ENCODE results near the gene MORN1. TPM values are rescaled to one million over a fixed set of nuclear protein-coding genes. Genes with fewer than 3 reads are reported as not detected.

MORN1 gene
- total RNA-seq, 2 experiments from 2014 or later, result 5.3 to 6.5 TPM

GRCh38 chr1:2396476-2396875 lies 5.1 kb upstream of the MORN1 start:
- intact Hi-C loops (cut with DNase I, micrococcal nuclease), result loop anchor here in 1 of 2 experiments (10.0 kb wide), 1 partner anchor 762 kb away; the partner anchor contains the start of gene MMP23B
- ChIA-PET POLR2A (no interaction called here), CTCF (interaction anchor here (0.7 kb wide), 1 partner anchor 222 kb away, joined by 3 read pairs; no protein-coding TSS in a partner anchor)
- DNase-seq (no peak), ATAC-seq (ENCODE audit: poor library complexity) (no peak)
- Histone ChIP-seq H3K4me3 (ENCODE audit: low read length) (no peak overlapping the region), H3K4me1 (ENCODE audit: insufficient read depth, low read length) (peaks cover 34% of the 10 kb centered on the region), H3K9me3 (ENCODE audit: control insufficient read depth in 1 of 2, insufficient read depth in 1 of 2, low read length in 2 of 2) (peaks cover 0 to 3% of the 10 kb centered on the region in 2 experiments), H3K27ac (ENCODE audit: low read depth in 1 of 2, low read length in 2 of 2) (no peak overlapping the region), H3K27me3 (ENCODE audit: control insufficient read depth in 1 of 2, insufficient read depth in 2 of 2, low read length in 2 of 2) (no peaks in the 10 kb centered on the region), H3K36me3 (ENCODE audit: insufficient read depth, low read length) (peaks cover 83% of the 10 kb centered on the region)
- Mint-ChIP-seq H3K27ac (no peak overlapping the region), H3K4me1 (ENCODE audit: low read depth) (peaks cover 38% of the 10 kb centered on the region), H3K27me3 (no peaks in the 10 kb centered on the region), H3K4me3 (no peak overlapping the region), H3K36me3 (ENCODE audit: low read depth) (peaks cover 80% of the 10 kb centered on the region), H3K9me3 (no peaks in the 10 kb centered on the region)
- TF ChIP-seq, protein P1, sequence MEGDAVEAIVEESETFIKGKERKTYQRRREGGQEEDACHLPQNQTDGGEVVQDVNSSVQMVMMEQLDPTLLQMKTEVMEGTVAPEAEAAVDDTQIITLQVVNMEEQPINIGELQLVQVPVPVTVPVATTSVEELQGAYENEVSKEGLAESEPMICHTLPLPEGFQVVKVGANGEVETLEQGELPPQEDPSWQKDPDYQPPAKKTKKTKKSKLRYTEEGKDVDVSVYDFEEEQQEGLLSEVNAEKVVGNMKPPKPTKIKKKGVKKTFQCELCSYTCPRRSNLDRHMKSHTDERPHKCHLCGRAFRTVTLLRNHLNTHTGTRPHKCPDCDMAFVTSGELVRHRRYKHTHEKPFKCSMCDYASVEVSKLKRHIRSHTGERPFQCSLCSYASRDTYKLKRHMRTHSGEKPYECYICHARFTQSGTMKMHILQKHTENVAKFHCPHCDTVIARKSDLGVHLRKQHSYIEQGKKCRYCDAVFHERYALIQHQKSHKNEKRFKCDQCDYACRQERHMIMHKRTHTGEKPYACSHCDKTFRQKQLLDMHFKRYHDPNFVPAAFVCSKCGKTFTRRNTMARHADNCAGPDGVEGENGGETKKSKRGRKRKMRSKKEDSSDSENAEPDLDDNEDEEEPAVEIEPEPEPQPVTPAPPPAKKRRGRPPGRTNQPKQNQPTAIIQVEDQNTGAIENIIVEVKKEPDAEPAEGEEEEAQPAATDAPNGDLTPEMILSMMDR (IDR thresholded peaks at IDR 0.05), result no peak

DNA sequence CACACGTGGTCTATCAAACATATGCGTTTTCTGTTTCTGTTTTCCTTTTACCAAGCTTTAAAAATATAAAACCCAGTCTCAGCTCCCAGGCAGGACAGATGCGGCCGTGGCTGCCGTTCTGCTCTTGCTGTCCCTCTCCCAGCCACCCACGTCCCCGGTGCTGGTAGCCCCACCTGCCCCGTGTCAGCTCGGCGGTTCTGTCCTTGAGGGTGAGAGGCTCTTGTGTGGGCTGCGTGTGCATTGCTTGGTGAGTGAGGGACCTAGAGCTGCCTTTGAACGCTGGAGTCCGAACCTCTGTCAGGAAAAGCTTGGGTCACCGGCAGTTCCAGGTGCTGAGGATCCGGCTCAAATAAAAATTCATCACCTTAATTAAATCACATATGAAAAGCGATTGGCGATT lies 4.7 kb upstream of the MORN1 start:
- H3K27me3 Mint-ChIP-seq, result no peaks in the 10 kb centered on the region
- ATAC-seq (ENCODE audit: poor library complexity) (no peak), DNase-seq (no peak)
- TF ChIP-seq, protein P1 (IDR thresholded peaks at IDR 0.05), result no peak
- H3K4me1 Mint-ChIP-seq (ENCODE audit: low read depth), result peaks cover 38% of the 10 kb centered on the region
- peaks cover 80% of the 10 kb centered on the region for H3K36me3 Mint-ChIP-seq (ENCODE audit: low read depth)
- Histone ChIP-seq H3K27ac (ENCODE audit: low read depth in 1 of 2, low read length in 2 of 2) (no peak overlapping the region), H3K27me3 (ENCODE audit: control insufficient read depth in 1 of 2, insufficient read depth in 2 of 2, low read length in 2 of 2) (no peaks in the 10 kb centered on the region), H3K9me3 (ENCODE audit: control insufficient read depth in 1 of 2, insufficient read depth in 1 of 2, low read length in 2 of 2) (no peaks in the 10 kb centered on the region), H3K36me3 (ENCODE audit: insufficient read depth, low read length) (peaks cover 80% of the 10 kb centered on the region), H3K4me3 (ENCODE audit: low read length) (no peak overlapping the region), H3K4me1 (ENCODE audit: insufficient read depth, low read length) (peaks cover 34% of the 10 kb centered on the region)
- ChIA-PET POLR2A (no interaction called here), CTCF (interaction anchor here (0.7 kb wide), 1 partner anchor 222 kb away, joined by 3 read pairs; no protein-coding TSS in a partner anchor)
- no peaks in the 10 kb centered on the region for H3K9me3 Mint-ChIP-seq
- intact Hi-C loops (cut with DNase I, micrococcal nuclease), result loop anchor here in 1 of 2 experiments (10.0 kb wide), 1 partner anchor 761 kb away; the partner anchor contains the start of gene MMP23B
- H3K4me3 Mint-ChIP-seq, result no peak overlapping the region
- H3K27ac Mint-ChIP-seq, result no peak overlapping the region

DNA sequence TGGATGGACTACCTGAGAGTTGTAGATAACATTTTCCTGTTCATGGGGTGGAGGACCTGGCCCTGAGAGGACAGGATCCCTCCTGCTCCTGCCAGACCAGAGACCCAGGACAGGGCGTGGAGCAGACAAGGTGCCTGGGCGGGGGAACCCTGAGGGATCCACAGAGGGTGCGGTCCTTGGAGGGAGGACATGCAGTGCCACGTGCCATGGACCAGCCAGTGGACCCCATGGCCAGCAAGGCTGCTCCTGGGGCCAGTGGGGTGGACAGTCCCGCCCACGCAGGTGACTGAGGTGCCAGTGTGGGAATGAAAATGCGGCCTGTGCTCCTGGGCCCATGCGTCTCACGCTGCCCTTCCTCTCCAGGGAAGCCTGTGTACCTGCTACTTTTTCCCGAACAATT lies 3.9 kb upstream of the MORN1 start:
- ChIA-PET POLR2A (no interaction called here), CTCF (no interaction called here)
- Histone ChIP-seq H3K9me3 (ENCODE audit: control insufficient read depth in 1 of 2, insufficient read depth in 1 of 2, low read length in 2 of 2) (no peaks in the 10 kb centered on the region), H3K36me3 (ENCODE audit: insufficient read depth, low read length) (peaks cover 73% of the 10 kb centered on the region), H3K27ac (ENCODE audit: low read depth in 1 of 2, low read length in 2 of 2) (no peak overlapping the region), H3K27me3 (ENCODE audit: control insufficient read depth in 1 of 2, insufficient read depth in 2 of 2, low read length in 2 of 2) (no peaks in the 10 kb centered on the region), H3K4me3 (ENCODE audit: low read length) (no peak overlapping the region), H3K4me1 (ENCODE audit: insufficient read depth, low read length) (peaks cover 42% of the 10 kb centered on the region)
- ATAC-seq (ENCODE audit: poor library complexity), result no peak
- DNase-seq, result no peak
- Mint-ChIP-seq H3K36me3 (ENCODE audit: low read depth) (peaks cover 73% of the 10 kb centered on the region), H3K27ac (peak overlapping the region; percentile 88), H3K9me3 (no peaks in the 10 kb centered on the region), H3K4me3 (peak overlapping the region; percentile 60), H3K27me3 (no peaks in the 10 kb centered on the region), H3K4me1 (ENCODE audit: low read depth) (peaks cover 38% of the 10 kb centered on the region)
- intact Hi-C loops (cut with DNase I, micrococcal nuclease), result loop anchor here in 1 of 2 experiments (10.0 kb wide), 1 partner anchor 760 kb away; the partner anchor contains the start of gene MMP23B
- TF ChIP-seq, protein P1 (IDR thresholded peaks at IDR 0.05), result no peak

Measured in CD4-positive, alpha-beta T cell (primary cell).